Measurements from ENCODE around the gene NAPEPLD. TPM values are rescaled to one million over a fixed set of nuclear protein-coding genes. Genes with fewer than 3 reads are reported as not detected.
"Not testable (repeated sequence)": the region's sequence is repeated elsewhere in the genome, so short reads cannot be mapped to it uniquely, and the experiment has no call there.

Gene NAPEPLD
- total RNA-seq, 1 experiment from 2014 or later = 12.4 TPM

DNA sequence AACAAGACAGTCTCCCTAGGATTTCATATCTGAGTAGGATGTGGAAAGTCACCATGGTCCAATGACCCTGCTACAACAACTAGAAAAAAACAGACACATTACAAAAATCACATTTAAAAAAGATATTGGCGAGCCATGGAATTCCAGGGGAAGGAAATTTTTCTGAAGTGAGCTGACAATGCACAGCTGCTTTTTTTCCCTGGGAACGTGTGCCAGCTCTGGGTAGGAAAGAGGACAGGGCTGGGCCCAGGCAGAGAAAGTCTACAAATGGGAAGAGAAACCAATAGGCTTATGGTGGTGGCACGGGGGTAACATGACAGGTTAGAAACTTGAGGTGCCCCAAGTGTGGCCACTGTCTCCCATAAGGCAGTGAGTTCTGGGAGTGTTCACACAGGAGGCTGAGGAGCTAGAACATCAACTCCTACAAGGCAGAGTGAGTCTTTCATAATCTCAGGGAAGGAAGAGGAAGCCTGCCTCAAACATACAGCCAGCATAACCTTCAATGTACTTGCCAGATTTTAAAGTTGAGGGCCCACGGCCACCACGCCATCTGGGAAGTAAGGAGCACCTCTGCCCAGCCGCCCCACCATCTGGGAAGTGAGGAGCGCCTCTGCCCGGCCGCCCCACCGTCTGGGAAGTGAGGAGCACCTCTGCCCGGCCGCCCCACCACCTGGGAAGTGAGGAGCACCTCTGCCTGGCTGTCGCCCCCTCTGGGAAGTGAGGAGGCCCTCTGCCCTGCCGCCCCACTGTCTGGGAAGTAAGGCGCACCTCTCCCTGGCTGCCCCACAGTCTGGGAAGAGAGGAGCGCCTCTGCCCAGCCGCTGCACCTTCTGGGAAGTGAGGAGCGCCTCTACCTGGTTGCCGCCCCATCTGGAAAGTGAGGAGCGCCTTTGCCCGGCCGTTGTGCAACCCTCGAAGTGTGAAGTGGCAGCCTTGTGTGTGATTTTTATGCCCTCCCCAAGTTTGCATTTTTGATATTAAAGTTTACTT, 80.2 kb downstream of the NAPEPLD start:
- no peak for DNase-seq (ENCODE audit: low spot score)

DNA sequence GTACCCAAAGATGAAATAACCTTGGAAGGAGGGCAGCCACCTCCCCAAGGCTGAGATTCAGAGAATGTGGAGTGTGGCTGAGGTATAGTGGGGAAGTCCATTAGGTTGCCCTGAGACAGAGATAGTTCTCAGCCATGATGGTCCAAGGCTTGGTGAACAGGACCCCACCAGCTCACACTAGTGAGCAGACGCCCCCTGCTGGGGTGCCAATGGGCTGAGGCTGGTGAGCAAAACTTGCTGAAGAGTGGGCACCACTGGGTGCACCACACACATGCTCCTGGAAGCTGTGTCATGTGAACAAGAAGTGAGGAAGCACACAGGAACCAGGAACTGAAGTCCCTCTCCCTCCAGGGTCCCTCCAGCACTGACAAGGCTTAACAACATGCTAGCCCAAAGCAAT, 83.2 kb downstream of the NAPEPLD start:
- DNase-seq (ENCODE audit: low spot score) = peak; percentile 32

DNA sequence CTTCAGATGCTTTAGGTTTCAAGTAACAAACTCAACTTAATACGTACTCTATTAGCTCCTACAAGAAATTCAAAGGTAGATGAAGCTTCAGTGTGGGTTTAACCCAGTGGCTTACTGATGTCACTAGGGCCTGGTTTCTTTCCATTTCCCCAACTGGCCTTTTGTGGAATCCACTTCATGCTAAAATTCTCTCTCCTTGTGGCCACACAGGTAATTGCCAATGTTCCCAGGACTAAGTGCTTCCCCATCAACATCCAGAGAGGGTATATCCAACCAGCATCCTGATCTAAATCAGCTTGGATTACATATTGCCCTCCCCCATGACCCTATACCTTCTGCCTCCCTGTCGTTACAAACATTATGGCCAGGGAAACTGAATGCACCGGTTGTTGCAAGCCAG, 85.0 kb downstream of the NAPEPLD start:
- no peak for DNase-seq (ENCODE audit: low spot score)

DNA sequence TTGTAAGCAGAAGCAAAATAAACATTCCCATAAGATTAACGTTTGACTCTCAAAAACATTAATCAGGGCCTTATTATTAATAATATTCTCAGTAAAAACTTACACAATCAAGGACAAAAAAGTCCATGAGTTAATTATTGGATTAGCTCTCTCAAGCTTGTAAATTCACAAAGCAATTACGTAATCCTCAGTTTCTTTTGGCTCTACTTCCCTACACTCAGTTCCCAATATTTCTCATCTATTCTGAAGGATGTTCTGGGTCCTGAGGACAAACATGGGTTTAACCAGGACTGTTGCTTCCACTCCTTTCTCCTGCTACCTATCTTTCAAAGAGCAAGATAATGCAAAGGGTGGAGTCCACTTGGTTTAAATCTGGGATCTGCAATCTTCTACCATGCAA, 89.4 kb downstream of the NAPEPLD start:
- DNase-seq (ENCODE audit: low spot score) = no peak

DNA sequence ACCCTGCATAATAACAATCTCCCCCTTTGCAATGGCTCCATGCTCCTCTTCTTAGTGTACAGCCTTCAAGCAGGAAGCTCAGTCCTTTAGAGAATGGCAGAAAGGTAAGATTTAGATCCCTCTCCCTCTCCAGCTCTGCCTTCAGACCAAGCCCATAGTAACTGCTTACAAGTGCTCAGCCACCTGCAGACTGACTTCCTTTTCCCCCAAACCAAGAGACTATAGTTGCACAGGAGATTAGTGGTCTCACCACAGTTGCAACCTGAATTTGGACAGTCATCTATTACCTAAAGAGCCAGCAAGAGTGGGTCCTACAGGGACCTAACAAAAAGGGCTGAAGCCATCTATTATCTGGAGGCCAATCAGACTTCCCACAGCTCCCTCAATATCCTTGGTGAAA, 90.8 kb downstream of the NAPEPLD start:
- no peak for DNase-seq (ENCODE audit: low spot score)

DNA sequence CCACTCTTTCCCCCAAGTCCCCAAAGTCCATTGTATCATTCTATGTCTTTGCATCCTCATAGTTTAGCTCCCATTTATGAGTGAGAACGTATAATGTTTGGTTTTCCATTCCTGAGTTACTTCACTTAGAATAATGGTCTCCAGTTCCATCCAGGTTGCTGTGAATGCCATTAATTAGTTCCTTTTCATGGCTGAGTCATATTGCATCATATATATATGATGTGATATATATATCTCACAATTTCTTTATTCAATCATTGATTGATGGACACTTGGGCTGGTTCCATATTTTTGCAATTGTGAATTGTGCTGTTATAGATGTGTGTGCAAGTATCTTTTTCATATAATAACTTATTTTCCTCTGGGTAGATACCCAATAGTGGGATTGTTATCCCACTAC, 92.9 kb downstream of the NAPEPLD start:
- not testable (repeated sequence) for DNase-seq (ENCODE audit: low spot score)

DNA sequence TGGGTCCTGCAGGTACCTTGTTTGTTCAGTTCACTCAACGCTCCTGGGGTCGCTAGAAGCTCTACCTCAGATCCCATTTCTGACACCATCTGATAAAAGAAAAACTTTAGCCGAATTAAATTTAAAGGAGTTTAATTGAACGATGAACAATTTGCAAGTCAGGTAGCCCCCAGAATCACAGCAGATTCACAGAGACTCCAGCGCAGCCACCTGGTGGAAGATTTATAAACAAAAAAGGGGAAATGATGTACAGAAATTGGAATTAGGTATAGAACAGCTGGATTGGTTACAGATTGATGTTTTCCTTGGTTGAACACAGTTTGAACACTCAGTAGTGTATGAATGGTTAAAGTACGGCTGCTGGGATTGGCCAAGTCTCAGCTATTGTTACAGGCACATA, 97.4 kb downstream of the NAPEPLD start:
- DNase-seq (ENCODE audit: low spot score) = no peak

Other genes starting within 250 kb of the NAPEPLD start
- gene LRRC17, start 236.1 kb downstream of the NAPEPLD start, total RNA-seq (2014; rRNA removed; shearing (Covaris generic)) = 843 and 845 TPM in 2 replicates
- gene FBXL13, start 74.3 kb downstream of the NAPEPLD start, total RNA-seq (2014; rRNA removed; shearing (Covaris generic)) = 1.5 and 2.9 TPM in 2 replicates
- 73.4 and 75.3 TPM in 2 replicates for gene ARMC10, start 74.0 kb downstream of the NAPEPLD start, total RNA-seq (2014; rRNA removed; shearing (Covaris generic))
- gene PMPCB, start 148.3 kb upstream of the NAPEPLD start, total RNA-seq (2014; rRNA removed; shearing (Covaris generic)) = 104 and 105 TPM in 2 replicates
- gene DNAJC2, start 195.7 kb upstream of the NAPEPLD start, total RNA-seq (2014; rRNA removed; shearing (Covaris generic)) = 50.2 and 56.2 TPM in 2 replicates
- gene PSMC2, start 198.5 kb upstream of the NAPEPLD start, total RNA-seq (2014; rRNA removed; shearing (Covaris generic)) = 518 and 689 TPM in 2 replicates